Smooth muscle cell (in vitro differentiated cells): ENCODE results near the gene LDHB. TPM values are rescaled to one million over a fixed set of nuclear protein-coding genes. Genes with fewer than 3 reads are reported as not detected.

Source experiments
- DNase-seq: peaks from one replicate; lab custom pipeline; 2025; ENCODE audit not compliant: unreplicated experiment; lab: John Stamatoyannopoulos, UW
- H2AFZ ChIP-seq: fragments of 200-600 bp; sonication (generic); 2 replicates; pipeline ENCODE4 v1.6.0; 2016; ENCODE audit warnings: antibody characterized with exemption, low read depth, mild to moderate bottlenecking
- H3F3A ChIP-seq: fragments of 200-600 bp; sonication (generic); 2 replicates; pipeline ENCODE4 v1.6.0; 2017; ENCODE audit warnings: antibody characterized with exemption, low read depth
- H3K27ac ChIP-seq: fragments of 200-600 bp; sonication (generic); 2 replicates; pipeline ENCODE4 v1.5.1; 2016; ENCODE audit warnings: low read depth, mild to moderate bottlenecking
- H3K27me3 ChIP-seq: fragments of 200-600 bp; sonication (generic); 2 replicates; pipeline ENCODE4 v1.6.1; 2016; ENCODE audit warnings: low read depth, mild to moderate bottlenecking
- H3K36me3 ChIP-seq: fragments of 200-600 bp; sonication (generic); 2 replicates; pipeline ENCODE4 v1.5.1; 2016; ENCODE audit warnings: low read depth
- H3K4me1 ChIP-seq: fragments of 200-600 bp; sonication (generic); 2 replicates; pipeline ENCODE4 v1.5.1; 2016; ENCODE audit warnings: low read depth
- H3K4me2 ChIP-seq: fragments of 200-600 bp; sonication (generic); 2 replicates; pipeline ENCODE4 v1.6.0; 2016; ENCODE audit warnings: mild to moderate bottlenecking
- H3K4me3 ChIP-seq: fragments of 200-600 bp; sonication (generic); 2 replicates; pipeline ENCODE4 v1.5.1; 2016; ENCODE audit warnings: mild to moderate bottlenecking
- H3K79me2 ChIP-seq: fragments of 200-600 bp; sonication (generic); 2 replicates; pipeline ENCODE4 v1.6.0; 2016; ENCODE audit warnings: low read depth, mild to moderate bottlenecking
- H3K9ac ChIP-seq: fragments of 200-600 bp; sonication (generic); 2 replicates; pipeline ENCODE4 v1.6.0; 2016; ENCODE audit warnings: low read depth
- H3K9me3 ChIP-seq: fragments of 200-600 bp; sonication (generic); replicated peaks from 2 replicates; pipeline ENCODE4 v1.5.1; 2016; ENCODE audit warnings: low read depth
- H4K20me1 ChIP-seq: fragments of 200-600 bp; sonication (generic); 2 replicates; pipeline ENCODE4 v1.6.0; 2016; ENCODE audit warnings: low read depth
- WGBS: methylation state at CpG from one replicate; pipeline ENCODE4 v1.1.7; 2016; ENCODE audit warnings: low lambda C conversion rate; 5-methylcytosine and 5-hydroxymethylcytosine counted together
- polyA plus RNA-seq: library from polyadenylated mRNA; unstranded; fragments of >200 nt; fragmentation: Nextera tagmentation; extraction: Ambion mirVana; gene quantifications from 2 replicates; pipeline ENCODE4 v1.2.1, GENCODE V29; 2016
- total RNA-seq: library from RNA; depleted of rRNA; stranded (reverse); fragments of >200 nt; gene quantifications from 2 replicates; pipeline ENCODE4 v1.2.3, GENCODE V29; 2014
- TF ChIP-seq, protein P1 (sequence below): fragments of 200-600 bp; sonication (generic); IDR thresholded peaks from 2 replicates; pipeline ENCODE4 v1.5.1; 2017; ENCODE audit warnings: borderline replicate concordance, mild to moderate bottlenecking, antibody characterized with exemption; ENCODE audit not compliant: insufficient read depth, poor library complexity, severe bottlenecking

LDHB gene
- total and polyA plus RNA-seq, 2 experiments from 2014 or later = 328 to 427 TPM

DNA sequence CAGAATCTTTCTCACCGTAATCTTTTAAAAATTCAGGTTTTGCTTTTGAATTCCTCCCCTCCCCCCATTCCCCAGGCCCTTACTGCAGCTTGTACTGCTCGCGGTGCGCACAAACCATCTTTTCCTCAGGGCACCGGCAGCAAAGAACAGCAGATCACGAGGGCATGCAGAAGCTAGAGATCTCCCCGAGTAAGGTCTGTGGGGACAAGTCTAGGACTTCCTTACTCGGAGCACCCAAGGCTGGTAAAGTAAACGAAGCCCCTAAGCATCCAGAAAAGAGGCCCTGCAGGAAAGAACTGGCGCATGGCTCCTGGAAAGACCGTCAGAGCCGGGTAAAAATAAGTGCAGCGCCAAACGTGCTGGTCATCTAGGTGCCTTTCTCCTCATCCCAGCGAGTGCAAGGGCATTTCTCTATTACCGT lies 727 bp downstream of the LDHB start:
- Histone ChIP-seq H3K9me3 (no peaks in the 10 kb centered on the region), H3K4me1 (peaks cover 14% of the 10 kb centered on the region), H3K79me2 (peaks cover 48% of the 10 kb centered on the region), H3K4me2 (peak overlapping the region; percentile 89), H4K20me1 (peaks cover 31% of the 10 kb centered on the region), H3K27me3 (no peaks in the 10 kb centered on the region), H3F3A (no peaks in the 10 kb centered on the region), H3K36me3 (peaks cover 4% of the 10 kb centered on the region), H3K4me3 (peak overlapping the region; percentile 71), H3K27ac (peak overlapping the region; percentile 57), H3K9ac (peak overlapping the region; percentile 44), H2AFZ (peak overlapping the region; percentile 91)
- 0% methylated on average over 16 of the region's 16 CpGs for WGBS
- TF ChIP-seq, protein P1, sequence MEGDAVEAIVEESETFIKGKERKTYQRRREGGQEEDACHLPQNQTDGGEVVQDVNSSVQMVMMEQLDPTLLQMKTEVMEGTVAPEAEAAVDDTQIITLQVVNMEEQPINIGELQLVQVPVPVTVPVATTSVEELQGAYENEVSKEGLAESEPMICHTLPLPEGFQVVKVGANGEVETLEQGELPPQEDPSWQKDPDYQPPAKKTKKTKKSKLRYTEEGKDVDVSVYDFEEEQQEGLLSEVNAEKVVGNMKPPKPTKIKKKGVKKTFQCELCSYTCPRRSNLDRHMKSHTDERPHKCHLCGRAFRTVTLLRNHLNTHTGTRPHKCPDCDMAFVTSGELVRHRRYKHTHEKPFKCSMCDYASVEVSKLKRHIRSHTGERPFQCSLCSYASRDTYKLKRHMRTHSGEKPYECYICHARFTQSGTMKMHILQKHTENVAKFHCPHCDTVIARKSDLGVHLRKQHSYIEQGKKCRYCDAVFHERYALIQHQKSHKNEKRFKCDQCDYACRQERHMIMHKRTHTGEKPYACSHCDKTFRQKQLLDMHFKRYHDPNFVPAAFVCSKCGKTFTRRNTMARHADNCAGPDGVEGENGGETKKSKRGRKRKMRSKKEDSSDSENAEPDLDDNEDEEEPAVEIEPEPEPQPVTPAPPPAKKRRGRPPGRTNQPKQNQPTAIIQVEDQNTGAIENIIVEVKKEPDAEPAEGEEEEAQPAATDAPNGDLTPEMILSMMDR = no peak
- DNase-seq = peak; percentile 22

DNA sequence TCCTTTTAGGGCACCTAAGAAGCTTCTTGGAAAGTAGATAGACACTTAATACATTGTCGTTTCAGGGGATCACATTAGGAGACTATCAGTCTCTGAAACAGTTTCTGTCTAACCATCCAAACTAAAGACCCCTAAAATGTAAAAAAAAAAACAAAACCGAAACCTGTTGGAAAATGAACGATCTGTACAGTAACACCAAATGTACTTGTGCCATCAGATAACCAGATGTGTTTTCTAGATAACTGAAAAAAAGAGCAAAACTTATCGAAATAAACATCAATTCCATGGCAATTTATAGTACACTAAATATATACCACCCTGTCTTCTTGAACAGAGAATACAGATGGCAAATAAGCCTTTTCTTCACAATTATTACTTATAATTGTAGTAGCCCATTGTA lies 2.1 kb downstream of the LDHB start:
- Histone ChIP-seq H3K9ac (no peak overlapping the region), H3K79me2 (peaks cover 57% of the 10 kb centered on the region), H3K4me3 (peak overlapping the region; percentile 71), H3F3A (no peaks in the 10 kb centered on the region), H4K20me1 (peaks cover 44% of the 10 kb centered on the region), H3K9me3 (no peaks in the 10 kb centered on the region), H3K4me1 (peaks cover 14% of the 10 kb centered on the region), H2AFZ (no peak overlapping the region), H3K27me3 (no peaks in the 10 kb centered on the region), H3K36me3 (peaks cover 13% of the 10 kb centered on the region), H3K4me2 (peak overlapping the region; percentile 89), H3K27ac (no peak overlapping the region)
- 87% methylated on average over 4 of the region's 4 CpGs for WGBS
- no peak for DNase-seq
- TF ChIP-seq, protein P1 = no peak

DNA sequence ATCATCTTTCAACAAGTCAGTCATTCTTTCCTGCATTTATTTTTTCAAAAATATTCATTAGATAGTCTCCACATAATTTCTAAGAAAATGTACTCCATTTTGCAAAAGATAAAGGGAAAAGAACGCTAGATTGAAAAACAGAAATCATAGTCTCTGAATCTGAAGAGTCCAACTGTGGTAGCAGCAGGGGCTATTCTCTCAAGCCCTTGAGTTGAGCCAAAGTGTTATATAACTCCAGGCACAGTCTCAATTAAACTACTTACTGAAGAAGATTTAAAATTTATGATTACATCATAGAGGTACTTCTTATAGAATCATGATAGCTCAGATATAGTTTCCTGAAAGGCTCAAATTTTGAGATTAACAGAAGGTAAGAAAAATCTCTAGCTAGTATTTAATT lies 5.8 kb downstream of the LDHB start:
- no peak overlapping the region for H3K9ac ChIP-seq
- WGBS = 95% methylated on average over 1 of the region's 1 CpG
- H3K36me3 ChIP-seq = peaks cover 13% of the 10 kb centered on the region
- no peak overlapping the region for H3K4me3 ChIP-seq
- peaks cover 63% of the 10 kb centered on the region for H4K20me1 ChIP-seq
- H3K9me3 ChIP-seq = no peaks in the 10 kb centered on the region
- H3K4me2 ChIP-seq = no peak overlapping the region
- TF ChIP-seq, protein P1 = no peak
- peaks cover 14% of the 10 kb centered on the region for H3K4me1 ChIP-seq
- DNase-seq = no peak
- H3K27me3 ChIP-seq = no peaks in the 10 kb centered on the region
- H3K79me2 ChIP-seq = peaks cover 62% of the 10 kb centered on the region
- H3F3A ChIP-seq = no peaks in the 10 kb centered on the region
- no peak overlapping the region for H3K27ac ChIP-seq
- no peak overlapping the region for H2AFZ ChIP-seq

DNA sequence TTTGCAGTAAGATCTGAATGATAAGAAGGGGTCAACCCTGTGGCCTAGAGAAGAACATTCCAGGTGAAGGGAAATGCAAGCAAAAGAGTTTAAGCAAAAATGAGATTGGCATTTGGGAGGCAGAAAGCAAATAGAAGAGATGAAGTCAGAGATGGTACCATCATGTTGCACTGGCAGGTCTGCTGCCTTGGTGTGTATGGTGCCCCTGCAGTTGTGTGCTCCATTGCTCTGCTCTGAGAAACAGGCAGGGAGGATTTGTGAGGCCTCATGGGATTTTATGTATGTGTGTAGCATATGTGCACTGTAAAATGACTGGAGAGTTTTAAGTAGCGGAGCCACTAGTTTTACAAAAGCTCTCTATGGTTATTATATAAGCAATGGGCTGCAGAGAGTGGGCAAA lies 6.6 kb downstream of the LDHB start:
- Histone ChIP-seq H3K4me2 (no peak overlapping the region), H3K27me3 (no peaks in the 10 kb centered on the region), H3K27ac (no peak overlapping the region), H3K9me3 (no peaks in the 10 kb centered on the region), H3K4me1 (peaks cover 15% of the 10 kb centered on the region), H3K36me3 (peaks cover 15% of the 10 kb centered on the region), H4K20me1 (peaks cover 60% of the 10 kb centered on the region), H3K79me2 (peaks cover 54% of the 10 kb centered on the region), H3K4me3 (no peak overlapping the region), H3K9ac (no peak overlapping the region), H2AFZ (no peak overlapping the region), H3F3A (no peaks in the 10 kb centered on the region)
- no peak for DNase-seq
- TF ChIP-seq, protein P1 = no peak
- WGBS = 100% methylated on average over 1 of the region's 1 CpG
